Left lung (tissue), 10 donors: ENCODE results near the gene SCYL2. TPM values are rescaled to one million over a fixed set of nuclear protein-coding genes. Genes with fewer than 3 reads are reported as not detected.

Source experiments
- ATAC-seq: fragments of 200-7000 bp; cut with Tn5 transposase; one replicate; pipeline ENCODE4 v1.9.1; 2020; ENCODE audit warnings: moderate library complexity
- DNase-seq, 4 donors: peaks; one replicate each; pipeline ENCODE4 v3.0.0-alpha.2; 2013 to 2020
- H3K27ac ChIP-seq, 2 donors: fragments of 200-600 bp; sonication (generic) in 1 of 2; one replicate each; pipeline versions ENCODE4 v1.5.0 to v1.8.0; 2020 to 2021
- H3K27me3 ChIP-seq, 2 donors: fragments of 200-600 bp; sonication (generic) in 1 of 2; one replicate each; pipeline versions ENCODE4 v1.5.0 to v1.8.0; 2020 to 2021
- H3K36me3 ChIP-seq, 2 donors: fragments of 200-600 bp; sonication (generic) in 1 of 2; one replicate each; pipeline versions ENCODE4 v1.5.0 to v1.8.0; 2020 to 2021
- H3K4me1 ChIP-seq, 2 donors: fragments of 200-600 bp; one replicate each; pipeline ENCODE4 v1.8.0; 2021
- H3K4me3 ChIP-seq, 2 donors: fragments of 200-600 bp; sonication (generic) in 1 of 2; one replicate each; pipeline versions ENCODE4 v1.5.0 to v1.8.0; 2020 to 2021; ENCODE audit warnings: mild to moderate bottlenecking in 1 of 2
- H3K9me3 ChIP-seq, 2 donors: fragments of 200-600 bp; sonication (generic) in 1 of 2; one replicate each; pipeline versions ENCODE4 v1.5.0 to v1.8.0; 2020 to 2021
- intact Hi-C, 2 donors: fragments of 100-400 bp; cut with DNase I; formaldehyde crosslinking; loops; one replicate each; pipeline versions ENCODE4 v1.11.2 to v1.14.2; 2022
- polyA plus RNA-seq, 6 donors: library from polyadenylated mRNA; unstranded; fragments of 120-200 nt; gene quantifications; one replicate each; pipeline ENCODE4 v1.2.1, GENCODE V29; 2013; ENCODE audit not compliant: insufficient read length in 6 of 6
- total RNA-seq, 2 donors: library from RNA; stranded (reverse); fragmentation: NEBNext Ultra II Directional; extraction: Animal tissue kit (Norgen Biotek cat#: 25700); gene quantifications; one replicate each; pipeline ENCODE4 v1.2.1, GENCODE V29; 2021
- TF ChIP-seq, protein P1 (sequence below), 2 donors: fragments of 200-600 bp; sonication (generic) in 1 of 2; IDR thresholded peaks; one replicate each; pipeline versions ENCODE4 v1.5.0 to v1.8.0; 2021; ENCODE audit warnings: antibody characterized with exemption in 2 of 2
- donor health status: DM: no; HTN: yes; CAD: no.
- donor health status: DM: no; HTN: no; CAD: no.

The SCYL2 gene
- total and polyA plus RNA-seq, 8 donors: 48.9 to 69.9 (median 60.8) TPM

DNA sequence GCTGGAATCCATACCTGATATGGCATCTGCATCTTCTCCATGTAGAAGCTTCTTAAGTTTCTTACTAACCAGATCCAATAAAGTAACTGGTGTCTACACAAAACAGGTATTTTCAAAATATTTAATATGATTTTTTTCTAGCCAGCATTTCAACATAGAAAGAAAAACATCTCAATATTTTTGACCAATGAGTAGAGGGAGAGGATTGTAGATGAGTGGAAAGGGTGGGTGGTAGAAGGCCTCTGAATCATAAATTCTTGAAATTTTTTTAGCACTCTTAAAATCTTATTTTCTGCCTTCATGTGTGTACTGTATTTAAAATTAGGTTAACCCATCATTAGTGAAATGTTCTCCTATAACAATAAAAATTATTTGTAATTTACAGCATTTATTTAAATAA, 18.1 kb upstream of the SCYL2 start:
- H3K36me3 ChIP-seq: no peaks in the 10 kb centered on the region
- H3K4me3 ChIP-seq: no peak overlapping the region
- TF ChIP-seq, protein P1, sequence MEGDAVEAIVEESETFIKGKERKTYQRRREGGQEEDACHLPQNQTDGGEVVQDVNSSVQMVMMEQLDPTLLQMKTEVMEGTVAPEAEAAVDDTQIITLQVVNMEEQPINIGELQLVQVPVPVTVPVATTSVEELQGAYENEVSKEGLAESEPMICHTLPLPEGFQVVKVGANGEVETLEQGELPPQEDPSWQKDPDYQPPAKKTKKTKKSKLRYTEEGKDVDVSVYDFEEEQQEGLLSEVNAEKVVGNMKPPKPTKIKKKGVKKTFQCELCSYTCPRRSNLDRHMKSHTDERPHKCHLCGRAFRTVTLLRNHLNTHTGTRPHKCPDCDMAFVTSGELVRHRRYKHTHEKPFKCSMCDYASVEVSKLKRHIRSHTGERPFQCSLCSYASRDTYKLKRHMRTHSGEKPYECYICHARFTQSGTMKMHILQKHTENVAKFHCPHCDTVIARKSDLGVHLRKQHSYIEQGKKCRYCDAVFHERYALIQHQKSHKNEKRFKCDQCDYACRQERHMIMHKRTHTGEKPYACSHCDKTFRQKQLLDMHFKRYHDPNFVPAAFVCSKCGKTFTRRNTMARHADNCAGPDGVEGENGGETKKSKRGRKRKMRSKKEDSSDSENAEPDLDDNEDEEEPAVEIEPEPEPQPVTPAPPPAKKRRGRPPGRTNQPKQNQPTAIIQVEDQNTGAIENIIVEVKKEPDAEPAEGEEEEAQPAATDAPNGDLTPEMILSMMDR (IDR thresholded peaks at IDR 0.05): no peak
- no peaks in the 10 kb centered on the region for H3K27me3 ChIP-seq
- DNase-seq: no peak
- H3K9me3 ChIP-seq: no peaks in the 10 kb centered on the region
- no peak for ATAC-seq
- intact Hi-C loops: no loop called here
- peaks cover 0 to 5% of the 10 kb centered on the region in 2 donors for H3K4me1 ChIP-seq
- H3K27ac ChIP-seq: no peak overlapping the region

GRCh38 chr12:100249941-100250340, 17.0 kb upstream of the SCYL2 start:
- intact Hi-C loops: no loop called here
- DNase-seq (no peak), ATAC-seq (no peak)
- H3K36me3 ChIP-seq: no peaks in the 10 kb centered on the region
- no peak overlapping the region for H3K4me3 ChIP-seq
- no peak overlapping the region for H3K27ac ChIP-seq
- H3K4me1 ChIP-seq: peaks cover 0 to 5% of the 10 kb centered on the region in 2 donors
- no peaks in the 10 kb centered on the region for H3K9me3 ChIP-seq
- no peaks in the 10 kb centered on the region for H3K27me3 ChIP-seq
- TF ChIP-seq, protein P1 (IDR thresholded peaks at IDR 0.05): no peak

GRCh38 chr12:100251917-100252316, 15.1 kb upstream of the SCYL2 start:
- Histone ChIP-seq H3K27ac (no peak overlapping the region), H3K27me3 (no peaks in the 10 kb centered on the region), H3K4me3 (no peak overlapping the region), H3K9me3 (no peaks in the 10 kb centered on the region), H3K4me1 (peaks cover 0 to 5% of the 10 kb centered on the region in 2 donors), H3K36me3 (no peaks in the 10 kb centered on the region)
- ATAC-seq (peak; percentile 76), DNase-seq (peak in 2 of 4 donors; percentile 44 to 81)
- intact Hi-C loops: no loop called here
- TF ChIP-seq, protein P1 (IDR thresholded peaks at IDR 0.05): no peak

DNA sequence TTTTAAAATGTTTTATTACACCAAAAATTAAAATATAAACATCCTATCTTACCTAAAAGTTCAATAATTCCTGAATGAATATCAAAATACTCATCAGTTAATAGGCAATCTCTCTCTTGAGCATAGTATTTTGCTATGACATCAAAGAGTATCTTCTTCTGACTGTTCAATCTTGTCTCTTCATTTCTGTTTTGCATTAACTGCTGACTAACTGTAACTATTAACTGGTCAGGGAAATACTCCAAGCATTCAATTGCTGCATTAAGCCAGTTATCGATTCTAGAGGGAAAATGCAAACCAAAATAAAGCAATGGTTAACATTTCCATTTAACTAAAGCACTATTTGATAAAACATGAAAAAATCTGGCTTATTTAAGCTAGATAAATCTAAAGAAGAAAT, 13.5 kb upstream of the SCYL2 start:
- Histone ChIP-seq H3K27ac (no peak overlapping the region), H3K9me3 (no peaks in the 10 kb centered on the region), H3K36me3 (no peaks in the 10 kb centered on the region), H3K27me3 (no peaks in the 10 kb centered on the region), H3K4me1 (peaks cover 0 to 5% of the 10 kb centered on the region in 2 donors), H3K4me3 (no peak overlapping the region)
- TF ChIP-seq, protein P1 (IDR thresholded peaks at IDR 0.05): no peak
- DNase-seq (no peak), ATAC-seq (no peak)
- intact Hi-C loops: no loop called here

GRCh38 chr12:100254876-100255275, 12.1 kb upstream of the SCYL2 start:
- no peak for DNase-seq
- Histone ChIP-seq H3K4me3 (no peak overlapping the region), H3K27ac (no peak overlapping the region), H3K9me3 (no peaks in the 10 kb centered on the region), H3K36me3 (no peaks in the 10 kb centered on the region), H3K27me3 (no peaks in the 10 kb centered on the region), H3K4me1 (peaks cover 0 to under 1% of the 10 kb centered on the region in 2 donors)
- intact Hi-C loops: no loop called here
- ATAC-seq: no peak
- TF ChIP-seq, protein P1 (IDR thresholded peaks at IDR 0.05): no peak
